Myocyte (in vitro differentiated cells): ENCODE measurements around the gene AKT1S1. TPM values are rescaled to one million over a fixed set of nuclear protein-coding genes. Genes with fewer than 3 reads are reported as not detected.

Source experiments
- DNase-seq: peaks from one replicate; pipeline ENCODE4 v3.0.0-alpha.2; 2012; ENCODE audit warnings: low read depth
- total RNA-seq: library from RNA; depleted of rRNA; stranded (reverse); fragments of >200 nt; gene quantifications from 2 replicates; pipeline ENCODE4 v1.2.3, GENCODE V29; 2014

Gene AKT1S1
- total RNA-seq, 1 donor from 2014 or later, result 25.5 TPM

DNA sequence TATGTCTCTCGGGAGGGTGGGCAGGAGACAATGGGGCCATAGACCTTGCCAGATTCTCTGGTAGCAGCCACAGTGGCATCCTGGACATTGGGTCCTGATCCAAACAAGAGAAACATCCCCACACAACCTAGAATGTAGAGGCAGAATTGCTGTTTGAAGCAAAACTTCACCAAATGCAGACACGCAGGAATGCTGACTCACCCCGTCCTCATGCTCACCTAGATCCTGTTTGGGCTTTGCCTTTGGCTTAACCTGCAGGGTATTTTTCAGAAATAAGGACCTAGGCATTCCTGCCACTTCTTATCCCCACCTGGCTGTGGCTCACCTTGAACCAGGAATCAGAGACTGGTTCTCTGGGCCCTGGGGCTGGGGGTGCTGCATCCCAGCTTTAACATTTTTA, 7.6 kb upstream of the AKT1S1 start:
- DNase-seq, result no peak

DNA sequence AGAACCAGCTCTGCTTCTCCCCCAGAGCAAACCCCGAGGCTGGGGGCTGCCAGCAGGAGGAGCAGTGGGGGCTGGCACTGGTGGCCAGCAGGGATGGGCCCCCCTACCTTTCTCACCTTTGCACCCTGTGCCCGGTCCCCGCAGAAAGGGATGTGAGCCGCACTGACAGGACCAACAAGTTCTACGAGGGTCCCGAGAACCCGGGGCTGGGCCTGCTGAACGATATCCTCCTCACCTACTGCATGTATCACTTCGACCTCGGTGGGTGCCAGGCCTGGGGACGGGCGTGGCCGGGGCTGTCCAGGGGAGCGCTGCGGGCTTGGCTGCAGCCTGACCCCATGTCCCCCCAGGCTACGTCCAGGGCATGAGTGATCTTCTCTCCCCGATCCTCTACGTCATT, 7.0 kb upstream of the AKT1S1 start:
- no peak for DNase-seq

DNA sequence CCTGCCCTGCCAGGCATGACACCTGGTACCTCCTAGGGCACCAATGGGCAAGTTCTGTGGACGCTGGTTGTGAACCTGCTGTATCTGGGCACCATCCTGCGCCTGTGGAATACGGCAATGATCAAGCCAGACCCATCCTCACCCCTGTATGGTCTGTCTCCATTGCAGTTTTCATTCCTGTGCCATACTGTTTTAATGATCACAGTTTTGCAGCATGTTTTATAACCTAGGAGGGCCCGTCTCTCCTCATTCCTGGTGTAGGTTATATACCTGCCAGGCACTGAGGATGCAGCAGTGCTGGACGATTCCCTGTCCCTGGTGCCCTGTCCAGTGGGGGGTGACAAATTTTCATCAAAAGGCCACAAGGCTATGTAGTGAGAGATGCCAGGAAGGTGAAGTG, 5.9 kb upstream of the AKT1S1 start:
- DNase-seq, result no peak

DNA sequence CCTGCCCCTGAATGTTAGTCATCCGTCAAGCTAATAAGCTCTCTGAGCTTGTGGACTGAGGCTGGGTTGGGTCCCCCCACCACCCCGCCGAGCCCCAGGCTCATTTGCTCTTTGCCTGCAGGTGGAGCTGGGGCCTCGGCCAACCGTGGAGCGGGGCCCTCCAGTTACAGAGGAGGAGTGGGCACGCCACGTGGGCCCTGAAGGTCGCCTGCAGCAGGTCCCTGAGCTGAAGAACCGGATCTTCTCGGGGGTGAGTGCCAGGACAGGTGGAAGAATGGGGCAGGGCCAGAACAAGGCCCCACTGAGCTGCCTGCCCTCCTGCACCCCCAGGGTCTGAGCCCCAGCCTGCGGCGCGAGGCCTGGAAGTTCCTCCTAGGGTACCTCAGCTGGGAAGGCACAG, 5.5 kb upstream of the AKT1S1 start:
- no peak for DNase-seq

DNA sequence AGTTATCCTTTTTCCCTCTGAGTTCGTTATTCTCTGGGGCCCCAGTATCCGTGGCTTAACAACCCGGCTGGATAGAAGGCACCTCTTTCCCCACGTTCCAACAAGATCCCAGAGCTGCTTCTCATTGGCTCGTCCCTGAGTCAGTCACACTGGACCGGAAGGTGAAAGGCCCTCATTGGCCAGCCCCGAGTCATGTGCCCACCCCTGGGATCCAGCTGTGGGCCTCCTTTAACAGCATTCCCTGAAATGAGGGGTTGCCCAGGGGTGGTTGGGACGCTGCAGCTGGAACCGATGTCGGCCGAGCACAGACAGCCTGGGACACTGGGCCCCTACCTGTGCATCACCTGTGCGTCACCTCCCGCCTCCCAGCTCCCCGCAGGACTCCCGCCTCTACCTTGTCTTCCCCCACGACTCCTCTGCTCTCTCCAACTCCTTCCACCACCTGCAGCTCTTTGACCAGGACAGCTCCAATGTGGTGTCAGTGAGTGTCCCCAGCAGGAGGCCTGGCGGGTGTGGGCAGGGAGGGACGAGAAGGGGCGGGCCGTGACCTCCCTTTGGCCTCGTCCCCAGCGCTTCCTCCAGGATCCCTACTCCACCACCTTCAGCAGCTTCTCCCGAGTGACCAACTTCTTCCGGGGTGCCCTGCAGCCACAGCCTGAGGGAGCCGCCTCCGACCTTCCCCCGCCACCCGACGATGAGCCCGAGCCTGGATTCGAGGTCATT, 4.7 kb upstream of the AKT1S1 start:
- DNase-seq, result no peak

DNA sequence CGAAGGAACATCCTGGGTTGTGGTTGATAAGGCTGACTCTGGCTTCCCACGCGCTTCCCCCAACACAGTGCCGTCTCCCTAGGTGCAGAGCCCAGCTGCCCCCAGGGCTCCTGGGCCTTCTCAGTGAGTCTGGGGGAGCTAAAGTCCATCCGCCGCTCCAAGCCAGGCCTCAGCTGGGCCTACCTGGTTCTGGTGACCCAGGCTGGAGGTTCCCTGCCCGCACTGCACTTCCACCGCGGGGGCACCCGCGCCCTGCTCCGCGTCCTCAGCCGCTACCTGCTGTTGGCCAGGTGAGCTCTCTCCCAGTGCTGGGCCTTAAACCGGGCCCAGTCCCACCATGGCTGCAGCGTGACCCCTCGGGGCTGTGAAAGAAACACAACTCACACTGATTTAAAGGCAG, 4.0 kb upstream of the AKT1S1 start:
- DNase-seq, result no peak

DNA sequence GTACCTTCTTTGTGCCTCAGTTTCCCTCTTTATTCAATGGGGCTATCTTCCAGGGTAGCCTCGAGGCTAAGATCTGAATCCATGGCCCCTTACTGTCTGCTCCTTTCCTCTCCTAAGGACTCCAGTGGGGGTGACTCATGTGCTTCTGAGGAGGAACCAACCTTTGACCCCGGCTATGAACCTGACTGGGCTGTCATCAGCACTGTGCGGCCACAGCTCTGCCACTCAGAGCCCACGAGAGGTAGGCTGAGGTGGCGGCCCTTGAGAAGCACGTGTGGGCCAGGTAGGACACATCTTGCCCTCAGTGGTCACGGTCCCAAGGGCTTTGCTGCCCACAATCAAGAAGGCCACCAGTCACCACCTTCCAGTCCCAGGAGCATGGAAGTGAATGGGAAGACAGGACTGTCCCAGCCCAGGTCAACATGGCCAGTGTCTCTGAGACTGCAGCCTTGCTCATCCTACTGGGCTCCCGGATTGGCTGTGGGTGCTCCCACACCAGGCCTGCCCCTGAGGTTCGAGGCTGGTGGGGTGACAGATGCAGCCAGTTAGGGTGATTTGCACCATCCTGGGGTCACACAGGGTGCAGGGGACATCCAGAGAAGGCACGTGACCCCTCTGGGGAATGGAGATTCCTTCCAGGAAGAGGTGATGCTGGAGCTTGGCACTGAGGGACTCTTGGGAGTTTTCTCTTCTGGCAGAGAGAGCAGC, 3.2 kb upstream of the AKT1S1 start:
- DNase-seq, result no peak

DNA sequence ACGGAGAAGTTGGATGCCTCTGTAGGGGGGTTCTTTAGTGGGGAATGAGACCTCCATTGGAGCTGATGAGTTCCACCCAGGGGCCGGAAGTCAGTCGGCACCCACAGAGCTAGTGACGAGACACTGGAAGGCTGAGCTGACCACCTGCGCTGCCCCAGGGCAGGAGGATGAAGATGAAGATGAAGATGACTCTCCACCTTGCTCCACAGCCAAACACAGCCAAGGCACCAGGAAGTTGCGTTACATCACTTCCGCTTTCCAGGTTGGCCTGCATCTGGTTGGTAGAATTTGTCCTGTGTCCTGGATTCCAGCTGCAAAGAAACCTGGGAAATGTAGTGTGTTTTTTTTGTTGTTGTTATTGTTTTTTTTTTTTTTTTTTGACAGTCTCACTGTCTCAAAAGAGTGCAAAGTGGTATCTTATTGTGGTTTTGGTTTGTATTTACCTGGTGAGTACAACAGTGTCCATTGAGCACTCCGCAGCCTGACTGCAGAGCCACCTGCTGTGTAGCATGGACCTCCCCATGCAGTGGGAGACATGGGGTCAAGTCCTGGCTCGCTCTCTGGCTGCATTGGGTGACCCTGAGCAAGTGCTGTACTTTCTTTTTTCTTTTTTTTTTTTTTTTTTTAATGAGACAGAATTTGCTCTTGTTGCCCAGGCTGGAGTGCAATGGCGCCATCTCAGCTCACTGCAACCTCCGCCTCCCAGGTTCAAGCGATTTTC, 2.2 kb upstream of the AKT1S1 start:
- no peak for DNase-seq

DNA sequence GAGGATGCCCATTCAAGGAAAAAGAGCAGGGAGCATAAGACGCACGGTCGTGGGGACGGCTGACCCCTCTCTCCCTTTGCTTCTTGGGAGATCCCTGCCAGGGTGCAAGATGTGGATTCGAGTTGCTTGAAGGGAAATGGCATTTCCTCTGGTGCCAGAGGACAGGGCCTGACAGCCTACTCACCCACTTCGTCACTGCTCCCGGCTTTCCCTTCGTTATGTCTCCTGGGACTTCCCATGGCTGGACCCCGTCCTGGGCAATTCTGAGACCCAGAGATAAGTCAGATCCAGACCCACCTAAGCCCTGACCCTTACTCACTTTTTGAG, 1.6 kb upstream of the AKT1S1 start:
- DNase-seq, result no peak

DNA sequence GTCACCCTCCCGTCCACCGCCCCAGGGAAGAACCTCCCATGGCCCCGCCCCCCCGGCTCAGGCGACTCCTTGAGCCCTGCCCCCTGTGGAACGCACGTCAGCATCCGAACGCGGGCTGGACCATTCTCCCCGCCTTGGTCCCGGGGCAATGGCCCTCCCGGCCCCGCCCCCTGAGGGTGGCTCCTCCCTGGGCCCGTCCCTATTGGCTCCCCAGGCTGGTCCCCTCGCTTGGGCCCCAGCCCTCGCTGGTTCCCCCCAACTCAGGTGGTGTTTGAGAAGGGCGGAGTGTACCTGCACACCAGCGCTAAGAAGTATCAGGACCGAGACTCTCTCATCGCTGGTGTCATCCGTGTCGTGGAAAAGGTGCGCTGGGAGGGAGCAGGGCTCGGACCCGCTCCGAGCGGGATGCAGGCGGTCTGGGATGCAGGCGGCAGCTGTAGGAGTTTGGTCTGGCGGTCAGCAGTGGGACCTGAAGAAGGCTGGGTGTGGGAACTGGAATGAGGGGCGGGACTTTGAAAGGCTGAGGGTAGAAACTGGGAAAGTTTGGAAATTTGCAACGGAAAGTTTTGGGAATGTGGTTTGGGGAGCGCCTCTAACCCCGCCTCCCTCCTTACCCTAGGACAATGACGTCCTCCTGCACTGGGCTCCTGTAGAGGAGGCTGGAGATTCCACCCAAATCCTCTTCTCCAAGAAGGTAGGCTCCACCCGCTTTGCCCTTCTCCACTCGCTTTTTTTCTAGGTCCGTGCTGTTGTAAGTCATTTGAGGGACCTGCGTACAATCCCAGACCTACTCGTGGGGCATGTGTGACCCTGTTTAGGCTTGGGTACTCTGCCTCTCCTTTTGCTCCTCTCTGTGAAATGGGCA, 956 bp upstream of the AKT1S1 start:
- DNase-seq, result peak; percentile 98

DNA sequence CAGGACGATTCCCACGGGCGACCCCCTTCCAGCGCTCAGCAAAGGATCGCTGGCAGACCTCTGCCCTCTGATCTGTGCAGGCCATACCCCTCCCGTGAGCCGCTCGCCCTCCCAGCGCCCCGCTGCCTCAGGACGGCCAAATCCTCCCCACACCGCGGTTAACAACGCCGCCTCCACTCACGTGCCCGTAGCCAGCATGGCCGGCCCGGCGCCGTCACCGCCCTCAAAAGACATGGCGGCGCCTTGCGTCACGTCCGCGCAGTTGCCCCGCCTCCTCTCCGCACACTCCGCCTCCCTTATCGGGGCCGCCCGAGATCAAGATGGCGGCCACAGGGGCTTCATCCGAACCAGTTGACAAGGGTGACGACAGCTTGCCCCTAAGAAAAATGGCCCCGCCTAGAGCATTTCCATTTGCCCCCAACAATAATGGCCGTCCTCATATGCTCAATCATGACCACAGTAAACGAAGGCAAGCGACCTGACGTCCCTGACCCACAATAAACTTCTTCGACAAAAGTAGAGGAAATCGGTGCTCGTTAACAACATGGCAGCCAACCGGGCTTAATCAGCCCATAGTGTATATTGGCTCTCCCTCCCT, 634 bp downstream of the AKT1S1 start:
- peak; percentile 98 for DNase-seq

DNA sequence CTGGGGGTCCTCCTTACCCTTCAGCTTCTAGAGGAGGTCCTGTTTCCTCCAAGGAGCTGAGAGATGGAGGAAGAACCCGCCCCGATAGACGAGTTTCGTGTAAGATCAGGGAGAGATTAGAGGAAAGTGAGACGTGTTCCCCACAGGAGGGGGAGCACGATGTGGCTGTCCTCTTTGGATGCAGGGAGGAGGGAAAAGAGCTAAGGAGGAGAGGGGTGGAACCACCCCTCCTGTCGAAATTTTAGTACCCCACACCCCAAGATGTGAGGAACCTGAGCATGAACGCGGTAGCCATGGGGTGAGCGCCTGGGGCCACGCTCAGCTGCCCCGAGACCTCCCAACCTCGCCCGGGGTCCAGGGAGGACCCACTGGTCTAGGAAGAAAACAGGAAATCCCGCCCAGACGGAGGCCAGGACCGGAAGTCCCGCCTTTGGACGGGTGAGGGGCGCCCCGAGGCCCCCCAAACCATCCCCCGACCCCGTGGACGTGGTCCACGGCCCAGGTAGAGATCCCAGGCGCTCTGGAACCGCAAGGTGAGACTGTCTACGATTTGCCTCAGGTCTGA, 1.2 kb downstream of the AKT1S1 start:
- peak; percentile 67 for DNase-seq

DNA sequence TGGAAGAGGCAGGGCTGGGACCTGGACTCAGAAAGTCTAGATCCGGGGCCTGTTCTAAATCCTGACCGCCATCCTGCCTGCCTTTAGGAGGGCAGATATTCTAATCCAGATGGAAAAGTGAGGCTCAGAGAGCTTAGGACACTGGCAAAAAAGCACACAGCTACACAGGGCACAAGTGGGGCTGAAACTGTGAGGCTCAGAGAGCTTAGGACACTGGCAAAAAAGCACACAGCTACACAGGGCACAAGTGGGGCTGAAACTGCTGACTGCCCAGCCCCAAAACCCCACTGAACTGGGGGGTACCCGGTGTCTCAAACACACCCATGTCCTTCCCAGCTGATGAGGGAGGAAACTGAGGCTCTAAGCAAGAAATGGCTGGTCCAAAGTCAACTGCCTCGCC, 2.0 kb downstream of the AKT1S1 start:
- DNase-seq, result no peak

DNA sequence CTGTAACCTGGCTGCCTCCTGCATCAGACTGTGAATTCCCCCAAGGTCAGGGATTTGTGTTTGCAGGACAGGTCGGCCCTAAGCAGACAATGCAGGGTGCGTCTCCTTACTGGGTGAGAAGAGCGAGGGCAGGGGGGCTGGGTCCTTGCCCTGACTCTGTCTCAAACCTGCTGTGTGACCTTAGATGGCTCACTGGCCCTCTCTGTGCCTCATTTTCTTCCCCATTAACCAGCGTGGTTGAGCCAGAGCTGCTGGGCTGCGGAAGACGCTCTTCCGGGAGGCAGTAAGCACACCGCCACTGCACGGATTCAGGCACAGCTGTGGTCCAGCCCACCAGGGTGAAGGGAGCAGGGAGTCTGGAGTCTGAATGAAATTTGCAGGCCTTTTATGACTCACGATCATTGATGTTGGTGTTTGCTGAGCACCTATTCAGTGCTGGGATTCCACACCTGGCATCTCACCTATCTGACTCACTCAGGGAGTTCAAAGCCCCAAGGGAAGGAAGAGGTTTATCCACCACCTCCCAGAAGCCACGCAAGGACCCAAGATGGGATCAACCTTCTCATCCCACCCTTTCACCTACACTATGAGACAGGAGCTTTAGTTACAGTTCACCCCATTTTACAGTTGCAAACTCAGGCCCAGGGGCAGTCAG, 2.5 kb downstream of the AKT1S1 start:
- no peak for DNase-seq

DNA sequence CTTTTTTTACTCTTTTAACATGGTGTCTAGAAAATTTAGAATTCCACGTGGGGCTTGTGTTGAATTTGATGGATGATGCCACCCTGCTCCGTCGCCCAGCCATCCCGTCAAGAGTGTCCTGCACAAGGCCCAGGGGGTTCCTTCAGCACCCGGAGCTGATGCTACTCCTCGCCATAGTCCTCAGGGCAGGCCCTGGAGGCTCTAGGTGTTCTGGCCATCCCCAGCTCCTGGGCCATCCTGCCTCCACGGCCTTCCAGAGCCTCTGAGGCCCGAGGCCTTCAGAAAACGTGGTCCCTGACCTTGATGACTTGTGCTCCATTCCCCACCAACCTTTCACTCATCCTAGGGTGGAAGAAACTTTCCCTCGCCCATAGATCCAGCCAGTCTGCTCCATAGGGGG, 3.3 kb downstream of the AKT1S1 start:
- DNase-seq, result no peak

DNA sequence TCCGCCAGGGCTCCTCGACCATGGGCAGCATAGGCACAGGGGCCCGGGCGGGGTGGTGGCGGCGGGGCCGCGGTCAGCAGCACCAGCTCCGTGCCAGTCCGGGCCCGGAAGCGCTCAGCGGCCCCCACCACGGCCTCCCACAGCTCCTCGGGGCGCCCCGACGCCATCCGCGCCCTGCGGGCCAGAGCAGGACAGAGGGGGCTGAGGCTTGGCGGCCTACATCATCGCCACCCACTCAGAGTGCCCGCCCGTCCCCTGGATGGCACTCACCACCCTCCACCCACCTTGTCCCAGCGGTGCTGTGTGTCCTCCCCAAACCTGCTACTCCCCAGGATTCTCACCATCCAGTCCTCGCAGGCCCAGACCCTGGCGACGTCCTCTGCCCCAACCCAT, 4.0 kb downstream of the AKT1S1 start:
- no peak for DNase-seq

DNA sequence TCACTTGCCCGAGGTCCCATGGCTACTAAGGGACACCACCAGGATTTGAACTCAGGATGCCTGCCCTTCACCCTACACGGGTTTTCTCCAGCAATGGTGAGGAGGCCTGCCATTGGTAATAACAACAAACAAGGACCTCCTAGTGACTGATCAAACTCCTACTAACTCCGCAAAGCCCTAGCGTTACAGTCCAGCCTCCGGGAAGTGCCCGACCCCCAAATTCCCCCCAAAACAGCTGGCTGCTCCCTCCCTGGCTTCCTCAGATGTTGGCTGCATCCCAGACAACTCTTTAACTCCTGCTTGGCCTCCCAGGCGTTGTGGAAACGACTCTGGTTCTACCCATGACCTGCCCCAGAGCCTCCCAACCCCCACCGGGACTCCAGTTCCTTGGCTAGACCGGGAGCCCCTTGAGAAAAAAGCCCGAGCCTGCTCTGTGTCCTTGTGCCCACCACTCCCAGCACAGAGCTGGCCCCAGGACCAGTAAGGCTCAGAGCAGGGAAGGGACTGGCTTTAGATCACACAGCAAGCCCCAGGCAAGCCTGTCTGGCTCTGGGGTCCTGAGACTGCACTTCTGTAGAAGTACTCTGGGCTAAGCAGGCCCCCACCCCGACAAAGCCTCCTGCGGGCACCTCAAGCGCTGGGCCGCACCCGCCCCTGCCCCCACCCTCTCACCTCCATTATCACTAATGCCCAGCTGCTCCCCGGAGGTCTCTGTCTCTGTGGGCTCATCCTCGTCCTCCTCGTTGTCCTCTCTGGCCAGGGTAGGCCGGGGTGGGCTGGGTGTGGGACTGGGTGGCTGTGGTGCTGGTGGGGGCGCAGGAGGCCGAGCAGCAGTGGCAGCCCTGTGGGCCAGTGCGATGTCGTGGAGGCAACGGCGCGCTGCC, 4.7 kb downstream of the AKT1S1 start:
- DNase-seq, result no peak

DNA sequence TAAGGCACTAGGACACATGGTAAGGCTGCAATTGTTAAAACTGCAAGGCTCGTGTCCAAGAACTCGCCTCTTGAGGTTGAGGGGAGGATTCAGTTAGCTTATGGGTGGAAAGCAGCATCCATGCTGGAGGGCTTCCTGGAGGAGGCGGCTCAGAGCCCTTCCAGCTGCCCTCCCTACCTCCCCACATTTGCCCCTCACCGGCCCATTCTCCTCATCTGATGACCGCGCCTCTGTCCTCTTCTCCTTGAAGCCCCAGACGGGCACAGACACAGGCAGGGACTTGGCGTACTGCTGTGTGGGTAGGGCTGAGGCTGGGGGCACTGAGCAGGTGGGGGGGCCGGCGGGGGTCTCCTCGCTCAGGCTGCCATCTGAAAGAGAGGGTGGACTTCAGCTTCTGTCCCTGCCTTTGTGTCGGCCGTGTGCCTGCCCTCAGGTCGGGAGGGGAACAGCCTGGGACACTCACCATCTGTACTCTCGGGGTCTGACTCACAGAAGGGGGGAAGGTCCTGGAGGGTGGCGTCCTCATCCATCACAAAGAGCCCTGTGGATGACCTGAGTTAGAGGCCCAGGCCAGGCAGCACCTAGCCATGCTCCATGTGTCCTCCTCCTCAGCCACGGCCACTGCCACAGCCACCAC, 5.7 kb downstream of the AKT1S1 start:
- no peak for DNase-seq
